ENCODE data around the gene MIAT.
A peak's percentile ranks its signal among the peaks of the same experiment; 100 is the strongest.

GRCh38 chr22:26672590-26673468 is 15.4 kb downstream of the MIAT start:
- TF ChIP-seq TSHZ1 (tag by site-specific recombination; IDR thresholded peaks at IDR 0.05; ENCODE audit: borderline replicate concordance) (no peak), ZFHX2 (tag by site-specific recombination; conservative IDR thresholded peaks at IDR 0.05) (no peak; the same call in 1 of the 2 replicates), SETDB1 (IDR thresholded peaks at IDR 0.05; ENCODE audit: insufficient read length, low read length) (peak; percentile 26), ZNF341 (tag by site-specific recombination; IDR thresholded peaks at IDR 0.05; ENCODE audit: low read depth) (peak; percentile 41; the same call in 1 of the 2 replicates)

Measured in HEK293 (cell line).